IPS-18a (cell line): Measurements from ENCODE around the gene LCA5.
A peak's percentile ranks its signal among the peaks of the same experiment; 100 is the strongest.
"Not testable (repeated sequence)": the region's sequence is repeated elsewhere in the genome, so short reads cannot be mapped to it uniquely, and the experiment has no call there.

Experiments
- H3K27ac ChIP-seq: one replicate; pipeline ENCODE4 v1.5.1; 2013; ENCODE audit warnings: low read length
- H3K27me3 ChIP-seq: one replicate; pipeline ENCODE4 v1.6.1; 2013; ENCODE audit warnings: mild to moderate bottlenecking, low read length; ENCODE audit not compliant: control insufficient read depth, insufficient read depth
- H3K36me3 ChIP-seq: one replicate; pipeline ENCODE4 v1.6.1; 2013; ENCODE audit warnings: low read depth, low read length; ENCODE audit not compliant: control insufficient read depth
- H3K4me1 ChIP-seq: one replicate; pipeline ENCODE4 v1.6.1; 2013; ENCODE audit warnings: low read depth, low read length; ENCODE audit not compliant: control insufficient read depth
- H3K4me3 ChIP-seq: one replicate; pipeline ENCODE4 v1.5.1; 2013; ENCODE audit warnings: low read length
- H3K9ac ChIP-seq: one replicate; pipeline ENCODE4 v1.6.1; 2013; ENCODE audit warnings: mild to moderate bottlenecking, low read length, moderate library complexity
- H3K9me3 ChIP-seq: one replicate; pipeline ENCODE4 v1.6.1; 2013; ENCODE audit warnings: low read depth, low read length; ENCODE audit not compliant: control insufficient read depth

LCA5 gene

GRCh38 chr6:79536954-79537747 lies at the start of gene LCA5:
Gene LCA5 (minus strand): TSS chr6:79537430. CDS start chr6:79518894, 18,536 bp downstream.
- Histone ChIP-seq H3K9ac (peak within 1 kb of the TSS; percentile 69), H3K27ac (peak within 1 kb of the TSS; percentile 12), H3K4me3 (peak within 1 kb of the TSS; percentile 87), H3K4me1 (peaks cover 4% of the 10 kb centered on the region), H3K27me3 (no peaks in the 10 kb centered on the region), H3K36me3 (no peaks in the 10 kb centered on the region), H3K9me3 (no peaks in the 10 kb centered on the region)

GRCh38 chr6:79586548-79586947 lies 49.3 kb upstream of the LCA5 start:
- Histone ChIP-seq H3K36me3 (no peaks in the 10 kb centered on the region), H3K9ac (no peak overlapping the region), H3K27ac (no peak overlapping the region), H3K27me3 (no peaks in the 10 kb centered on the region), H3K9me3 (no peaks in the 10 kb centered on the region), H3K4me1 (no peaks in the 10 kb centered on the region), H3K4me3 (no peak overlapping the region)

GRCh38 chr6:79584332-79584731 lies 47.1 kb upstream of the LCA5 start:
- Histone ChIP-seq H3K9ac (no peak overlapping the region), H3K9me3 (no peaks in the 10 kb centered on the region), H3K4me3 (no peak overlapping the region), H3K27me3 (no peaks in the 10 kb centered on the region), H3K36me3 (no peaks in the 10 kb centered on the region), H3K27ac (no peak overlapping the region), H3K4me1 (no peaks in the 10 kb centered on the region)

GRCh38 chr6:79577926-79578325 lies 40.7 kb upstream of the LCA5 start:
- H3K27ac ChIP-seq, H3K4me3 ChIP-seq: not testable (repeated sequence)

DNA sequence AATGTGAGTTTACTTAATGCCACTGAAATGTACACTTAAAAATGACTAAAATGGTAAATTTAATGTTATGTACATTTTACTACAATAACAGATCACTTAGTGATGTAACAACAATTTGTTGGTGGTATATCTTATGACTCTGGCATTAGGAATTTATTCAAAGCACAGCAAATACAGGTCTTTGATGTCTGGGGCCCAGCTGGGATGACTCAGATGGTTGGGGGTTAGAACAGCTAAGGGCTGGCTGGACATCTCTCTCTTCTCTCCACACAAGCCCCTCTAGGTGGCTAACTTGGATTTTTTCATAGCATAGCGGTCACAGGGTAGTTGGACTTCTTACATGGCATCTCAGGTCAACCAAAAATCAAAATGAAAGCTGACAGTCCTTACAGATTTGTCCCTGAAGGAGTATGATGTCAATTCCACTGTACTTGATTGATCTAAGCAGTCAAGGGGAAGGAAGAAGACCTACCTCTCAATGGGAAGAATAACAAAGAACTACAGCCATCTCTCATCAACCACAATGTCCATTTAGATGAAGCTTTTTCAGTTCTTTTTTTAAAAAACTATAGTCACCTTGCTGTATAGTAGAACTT lies 37.5 kb upstream of the LCA5 start:
- Histone ChIP-seq H3K4me3 (no peak overlapping the region), H3K27me3 (no peaks in the 10 kb centered on the region), H3K36me3 (no peaks in the 10 kb centered on the region), H3K4me1 (peaks cover 41% of the 10 kb centered on the region), H3K27ac (no peak overlapping the region), H3K9ac (no peak overlapping the region), H3K9me3 (no peaks in the 10 kb centered on the region)

More at GRCh38 chr6:79577926-79578325, 40.7 kb upstream of the LCA5 start:
- not testable (repeated sequence) for H3K9me3 ChIP-seq, H3K27me3 ChIP-seq, H3K9ac ChIP-seq, H3K36me3 ChIP-seq
- peaks cover 22% of the 10 kb centered on the region for H3K4me1 ChIP-seq

GRCh38 chr6:79574174-79574573 lies 36.9 kb upstream of the LCA5 start:
- Histone ChIP-seq H3K27me3 (no peaks in the 10 kb centered on the region), H3K4me3 (no peak overlapping the region), H3K27ac (peak overlapping the region; percentile 77), H3K9ac (no peak overlapping the region), H3K9me3 (no peaks in the 10 kb centered on the region), H3K36me3 (no peaks in the 10 kb centered on the region), H3K4me1 (peaks cover 47% of the 10 kb centered on the region)

GRCh38 chr6:79571030-79571367 lies 33.8 kb upstream of the LCA5 start:
- no peaks in the 10 kb centered on the region for H3K36me3 ChIP-seq
- H3K4me1 ChIP-seq: peaks cover 51% of the 10 kb centered on the region
- H3K27me3 ChIP-seq: no peaks in the 10 kb centered on the region
- peak overlapping the region; percentile 34 for H3K27ac ChIP-seq
- no peak overlapping the region for H3K4me3 ChIP-seq
- H3K9ac ChIP-seq: no peak overlapping the region
- no peaks in the 10 kb centered on the region for H3K9me3 ChIP-seq

GRCh38 chr6:79570129-79571029 lies 33.1 kb upstream of the LCA5 start:
- Histone ChIP-seq H3K9me3 (no peaks in the 10 kb centered on the region), H3K27me3 (no peaks in the 10 kb centered on the region), H3K27ac (peak overlapping the region; percentile 34), H3K4me3 (no peak overlapping the region), H3K4me1 (peaks cover 51% of the 10 kb centered on the region), H3K36me3 (no peaks in the 10 kb centered on the region), H3K9ac (no peak overlapping the region)

- H3K9ac ChIP-seq: no peak overlapping the region
- H3K4me1 ChIP-seq: peaks cover 39% of the 10 kb centered on the region
- no peaks in the 10 kb centered on the region for H3K9me3 ChIP-seq
- H3K27ac ChIP-seq: no peak overlapping the region
- no peaks in the 10 kb centered on the region for H3K27me3 ChIP-seq
- no peak overlapping the region for H3K4me3 ChIP-seq
- H3K36me3 ChIP-seq: no peaks in the 10 kb centered on the region
These were observed 31.8 kb upstream of the LCA5 start for GRCh38 chr6:79568996-79569395.

DNA sequence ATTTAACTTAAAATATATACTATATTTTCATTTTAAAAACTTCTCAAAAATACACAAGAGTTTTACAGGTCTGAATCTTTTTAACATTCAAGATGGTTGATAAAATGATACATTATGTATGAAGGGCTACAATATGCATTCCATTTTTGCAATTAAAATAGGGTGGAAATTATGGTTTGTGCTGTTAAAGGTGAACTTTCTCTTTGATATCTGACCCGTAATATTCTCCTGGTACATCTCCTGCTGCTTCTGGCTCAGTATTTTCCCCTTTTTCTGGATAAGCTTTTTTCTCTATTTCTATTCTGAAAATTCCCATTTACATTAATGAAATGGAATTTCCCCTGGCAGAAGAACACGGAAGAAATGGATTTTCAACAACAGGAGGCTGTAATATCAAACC lies 27.4 kb upstream of the LCA5 start:
- H3K9me3 ChIP-seq: no peaks in the 10 kb centered on the region
- H3K4me3 ChIP-seq: no peak overlapping the region
- no peak overlapping the region for H3K27ac ChIP-seq
- H3K36me3 ChIP-seq: no peaks in the 10 kb centered on the region
- H3K9ac ChIP-seq: no peak overlapping the region
- peaks cover 9% of the 10 kb centered on the region for H3K4me1 ChIP-seq
- no peaks in the 10 kb centered on the region for H3K27me3 ChIP-seq

- Histone ChIP-seq H3K27ac (no peak overlapping the region), H3K4me1 (no peaks in the 10 kb centered on the region), H3K9me3 (no peaks in the 10 kb centered on the region), H3K4me3 (no peak overlapping the region), H3K36me3 (no peaks in the 10 kb centered on the region), H3K9ac (no peak overlapping the region), H3K27me3 (no peaks in the 10 kb centered on the region)
These were observed 22.5 kb upstream of the LCA5 start for GRCh38 chr6:79559706-79560105.
